Measurements from ENCODE around the gene KRTAP2-2. TPM values are rescaled to one million over a fixed set of nuclear protein-coding genes. Genes with fewer than 3 reads are reported as not detected.
"Not testable (repeated sequence)": the region's sequence is repeated elsewhere in the genome, so short reads cannot be mapped to it uniquely, and the experiment has no call there.

KRTAP2-2 gene
- total RNA-seq, 4 donors from 2014 or later: not detected

GRCh38 chr17:41067281-41067680, 12.3 kb upstream of the KRTAP2-2 start:
- in situ Hi-C loops (cut with MboI; ENCODE audit: low pct_ligation_motif_present in 1 of 4, low pct_unique_long_range_greater_than_20kb in 1 of 4, low sequenced_read_pairs in 3 of 4): no loop called here
- no peaks in the 10 kb centered on the region for H3K36me3 ChIP-seq
- no peaks in the 10 kb centered on the region for H3K9me3 ChIP-seq
- intact Hi-C loops (cut with DNase I; ENCODE audit: low total_unique reads): no loop called here
- peaks cover 9% of the 10 kb centered on the region for H3K27me3 ChIP-seq
- H3K27ac ChIP-seq: no peak overlapping the region
- H3K4me1 ChIP-seq: no peaks in the 10 kb centered on the region
- DNase-seq: no peak
- no peak for TF ChIP-seq POLR2AphosphoS5 (IDR thresholded peaks at IDR 0.05)
- no peak for TF ChIP-seq EP300 (IDR thresholded peaks at IDR 0.05; ENCODE audit: low read depth)
- no peak overlapping the region for H3K4me3 ChIP-seq

GRCh38 chr17:41065829-41066624, 11.0 kb upstream of the KRTAP2-2 start, which contains the start of gene KRTAP2-4:
Gene KRTAP2-4 (minus strand): TSS chr17:41065879. CDS start chr17:41065845, 34 bp downstream.
- Histone ChIP-seq H3K27me3 (peaks cover 21% of the 10 kb centered on the region), H3K36me3 (no peaks in the 10 kb centered on the region), H3K4me1 (no peaks in the 10 kb centered on the region), H3K9me3 (no peaks in the 10 kb centered on the region), H3K27ac (no peak within 1 kb of the TSS), H3K4me3 (no peak within 1 kb of the TSS)
- intact Hi-C loops (cut with DNase I; ENCODE audit: low total_unique reads) (no loop called here), in situ Hi-C loops (cut with MboI; ENCODE audit: low pct_ligation_motif_present in 1 of 4, low pct_unique_long_range_greater_than_20kb in 1 of 4, low sequenced_read_pairs in 3 of 4) (no loop called here)
- TF ChIP-seq POLR2A (IDR thresholded peaks at IDR 0.05): no peak
- no peak for TF ChIP-seq EP300 (IDR thresholded peaks at IDR 0.05; ENCODE audit: low read depth)
- TF ChIP-seq CTCF (IDR thresholded peaks at IDR 0.05): no peak
- no peak for TF ChIP-seq POLR2AphosphoS5 (IDR thresholded peaks at IDR 0.05)
- WGBS, 2 donors (ENCODE audit: low coverage in 1 of 2): 91 to 93% methylated on average over 4 to 6 of the region's 6 CpGs
- no peak for DNase-seq

- H3K27ac ChIP-seq; H3K9me3 ChIP-seq; H3K36me3 ChIP-seq; H3K4me3 ChIP-seq; in situ Hi-C loops (cut with MboI; ENCODE audit: low pct_ligation_motif_present in 1 of 4, low pct_unique_long_range_greater_than_20kb in 1 of 4, low sequenced_read_pairs in 3 of 4); intact Hi-C loops (cut with DNase I; ENCODE audit: low total_unique reads); DNase-seq; H3K4me1 ChIP-seq: not testable (repeated sequence)
- H3K27me3 ChIP-seq: peaks cover 23% of the 10 kb centered on the region
- 68 to 69% methylated on average over 3 to 6 of the region's 16 CpGs for WGBS, 2 donors (ENCODE audit: low coverage in 1 of 2)
Observed at GRCh38 chr17:41065016-41065689, 10.1 kb upstream of the KRTAP2-2 start.

GRCh38 chr17:41064301-41064700, 9.3 kb upstream of the KRTAP2-2 start:
- no peak for TF ChIP-seq EP300 (IDR thresholded peaks at IDR 0.05; ENCODE audit: low read depth)
- no peak for TF ChIP-seq CTCF (IDR thresholded peaks at IDR 0.05)
- TF ChIP-seq POLR2A (IDR thresholded peaks at IDR 0.05): no peak
- TF ChIP-seq POLR2AphosphoS5 (IDR thresholded peaks at IDR 0.05): no peak
- WGBS, 2 donors (ENCODE audit: low coverage in 1 of 2): 50% methylated on average over 1 of the region's 1 CpG; no CpG with 5 or more reads in 1 of the 2 donors
- H3K36me3 ChIP-seq: no peaks in the 10 kb centered on the region
- no peak for DNase-seq
- no peak overlapping the region for H3K4me3 ChIP-seq
- H3K27me3 ChIP-seq: peaks cover 23% of the 10 kb centered on the region
- H3K27ac ChIP-seq: no peak overlapping the region
- H3K4me1 ChIP-seq: no peaks in the 10 kb centered on the region
- H3K9me3 ChIP-seq: no peaks in the 10 kb centered on the region
- in situ Hi-C loops (cut with MboI; ENCODE audit: low pct_ligation_motif_present in 1 of 4, low pct_unique_long_range_greater_than_20kb in 1 of 4, low sequenced_read_pairs in 3 of 4): no loop called here
- intact Hi-C loops (cut with DNase I; ENCODE audit: low total_unique reads): no loop called here

- WGBS, 2 donors (ENCODE audit: low coverage in 1 of 2): 53 to 72% methylated on average over 4 of the region's 4 CpGs
- no peak for DNase-seq
- no peak overlapping the region for H3K4me3 ChIP-seq
- intact Hi-C loops (cut with DNase I; ENCODE audit: low total_unique reads): no loop called here
- no peak overlapping the region for H3K27ac ChIP-seq
- no peaks in the 10 kb centered on the region for H3K4me1 ChIP-seq
- in situ Hi-C loops (cut with MboI; ENCODE audit: low pct_ligation_motif_present in 1 of 4, low pct_unique_long_range_greater_than_20kb in 1 of 4, low sequenced_read_pairs in 3 of 4): no loop called here
- H3K36me3 ChIP-seq: no peaks in the 10 kb centered on the region
- TF ChIP-seq POLR2AphosphoS5 (IDR thresholded peaks at IDR 0.05) (no peak), POLR2A (IDR thresholded peaks at IDR 0.05) (no peak), CTCF (IDR thresholded peaks at IDR 0.05) (no peak), EP300 (IDR thresholded peaks at IDR 0.05; ENCODE audit: low read depth) (no peak)
- peaks cover 23% of the 10 kb centered on the region for H3K27me3 ChIP-seq
- H3K9me3 ChIP-seq: no peaks in the 10 kb centered on the region
Observed at GRCh38 chr17:41063449-41063848, 8.4 kb upstream of the KRTAP2-2 start.

Data from transverse colon (tissue), 4 donors.